Measurements from ENCODE around the gene PCSK5. TPM values are rescaled to one million over a fixed set of nuclear protein-coding genes. Genes with fewer than 3 reads are reported as not detected.

PCSK5 gene
- total RNA-seq, 4 donors from 2014 or later = 22.0 to 37.4 (median 27.8) TPM

DNA sequence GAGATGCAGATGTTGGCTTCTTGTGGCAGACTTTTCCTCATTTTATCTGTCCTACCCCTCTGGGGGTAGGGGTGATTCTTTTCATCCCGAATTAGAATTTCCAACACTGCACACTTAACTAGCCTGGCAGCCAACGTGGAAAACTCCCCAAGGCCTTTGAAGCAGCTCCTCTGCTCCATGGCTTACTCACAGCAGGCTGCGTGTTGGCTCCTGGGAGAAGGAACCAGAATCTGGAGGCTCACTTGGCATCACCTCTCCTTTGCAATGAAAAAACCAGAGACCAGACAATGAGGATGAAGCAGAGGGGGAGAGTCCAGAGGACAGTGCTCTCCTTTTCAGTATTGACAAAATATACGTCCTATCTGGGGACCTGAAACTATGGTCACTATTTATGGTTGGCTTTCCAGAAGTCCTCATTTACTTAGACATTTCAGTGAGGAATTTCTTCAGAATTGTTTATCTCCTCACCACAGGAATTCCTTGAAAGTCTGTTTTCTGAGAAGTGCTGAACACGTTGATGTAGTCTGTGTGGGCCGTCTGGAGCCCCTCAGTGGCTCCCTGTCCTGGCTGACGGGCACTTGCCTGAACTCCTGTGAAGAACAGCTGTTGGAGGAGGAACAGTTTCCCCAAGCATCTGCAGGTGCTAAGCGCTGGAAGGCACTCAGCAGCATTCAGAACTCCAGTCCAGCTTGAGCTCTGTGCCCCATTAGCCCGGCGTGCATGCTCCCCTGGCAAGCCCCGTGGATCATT, 272.5 kb downstream of the PCSK5 start:
- Histone ChIP-seq H3K36me3 (peaks cover 0 to 25% (median 14%) of the 10 kb centered on the region in 4 donors), H3K9me3 (no peaks in the 10 kb centered on the region), H3K4me1 (peaks cover 12 to 42% (median 37%) of the 10 kb centered on the region in 4 donors), H3K27me3 (no peaks in the 10 kb centered on the region), H3K4me3 (no peak overlapping the region), H3K27ac (replicated peaks in 1 of 4) (peak overlapping the region in 2 of 4 donors; percentile 43 to 54)
- intact Hi-C loops (cut with DNase I) = loop anchor here (5.0 kb wide), 2 partner anchors 151 to 271 kb away; partner anchors contain the start of gene PCSK5
- 55% methylated on average over 11 of the region's 11 CpGs for WGBS
- TF ChIP-seq EP300 (IDR thresholded peaks at IDR 0.05) (no peak), POLR2A (IDR thresholded peaks at IDR 0.05; ENCODE audit: low read depth) (no peak), POLR2AphosphoS5 (IDR thresholded peaks at IDR 0.05) (no peak)
- TF ChIP-seq, protein P1, sequence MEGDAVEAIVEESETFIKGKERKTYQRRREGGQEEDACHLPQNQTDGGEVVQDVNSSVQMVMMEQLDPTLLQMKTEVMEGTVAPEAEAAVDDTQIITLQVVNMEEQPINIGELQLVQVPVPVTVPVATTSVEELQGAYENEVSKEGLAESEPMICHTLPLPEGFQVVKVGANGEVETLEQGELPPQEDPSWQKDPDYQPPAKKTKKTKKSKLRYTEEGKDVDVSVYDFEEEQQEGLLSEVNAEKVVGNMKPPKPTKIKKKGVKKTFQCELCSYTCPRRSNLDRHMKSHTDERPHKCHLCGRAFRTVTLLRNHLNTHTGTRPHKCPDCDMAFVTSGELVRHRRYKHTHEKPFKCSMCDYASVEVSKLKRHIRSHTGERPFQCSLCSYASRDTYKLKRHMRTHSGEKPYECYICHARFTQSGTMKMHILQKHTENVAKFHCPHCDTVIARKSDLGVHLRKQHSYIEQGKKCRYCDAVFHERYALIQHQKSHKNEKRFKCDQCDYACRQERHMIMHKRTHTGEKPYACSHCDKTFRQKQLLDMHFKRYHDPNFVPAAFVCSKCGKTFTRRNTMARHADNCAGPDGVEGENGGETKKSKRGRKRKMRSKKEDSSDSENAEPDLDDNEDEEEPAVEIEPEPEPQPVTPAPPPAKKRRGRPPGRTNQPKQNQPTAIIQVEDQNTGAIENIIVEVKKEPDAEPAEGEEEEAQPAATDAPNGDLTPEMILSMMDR (IDR thresholded peaks at IDR 0.05) = no peak
- DNase-seq (ENCODE audit: extremely low spot score) = no peak

DNA sequence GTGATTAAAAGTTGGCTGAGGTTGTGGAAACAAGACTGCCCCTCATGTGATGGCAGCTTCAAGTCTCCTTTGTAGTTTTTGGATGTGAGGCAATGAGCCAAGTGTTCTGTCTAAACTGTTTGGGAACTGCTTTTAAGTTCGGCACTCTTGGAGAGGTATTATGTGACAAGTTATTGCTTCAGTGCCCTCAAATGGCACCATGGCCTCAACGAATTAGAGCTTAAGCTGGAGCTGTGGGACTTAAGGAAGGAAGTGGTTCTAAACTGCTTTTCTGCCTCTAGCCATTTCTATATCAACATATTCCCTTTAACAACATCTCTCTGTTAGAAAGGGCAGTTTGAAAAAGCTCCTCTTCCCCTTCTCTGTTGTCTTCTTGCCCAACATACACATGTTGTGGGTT, 276.1 kb downstream of the PCSK5 start:
- Histone ChIP-seq H3K27ac (replicated peaks in 1 of 4) (peak overlapping the region in 1 of 4 donors; percentile 14), H3K4me1 (peaks cover 6 to 33% (median 27%) of the 10 kb centered on the region in 4 donors), H3K27me3 (no peaks in the 10 kb centered on the region), H3K36me3 (peaks cover 14 to 30% (median 23%) of the 10 kb centered on the region in 4 donors), H3K9me3 (no peaks in the 10 kb centered on the region), H3K4me3 (no peak overlapping the region)
- 5% methylated on average over 2 of the region's 2 CpGs for WGBS
- DNase-seq (ENCODE audit: extremely low spot score) = no peak
- TF ChIP-seq POLR2A (IDR thresholded peaks at IDR 0.05; ENCODE audit: low read depth) = no peak
- no peak for TF ChIP-seq EP300 (IDR thresholded peaks at IDR 0.05)
- intact Hi-C loops (cut with DNase I) = no loop called here

DNA sequence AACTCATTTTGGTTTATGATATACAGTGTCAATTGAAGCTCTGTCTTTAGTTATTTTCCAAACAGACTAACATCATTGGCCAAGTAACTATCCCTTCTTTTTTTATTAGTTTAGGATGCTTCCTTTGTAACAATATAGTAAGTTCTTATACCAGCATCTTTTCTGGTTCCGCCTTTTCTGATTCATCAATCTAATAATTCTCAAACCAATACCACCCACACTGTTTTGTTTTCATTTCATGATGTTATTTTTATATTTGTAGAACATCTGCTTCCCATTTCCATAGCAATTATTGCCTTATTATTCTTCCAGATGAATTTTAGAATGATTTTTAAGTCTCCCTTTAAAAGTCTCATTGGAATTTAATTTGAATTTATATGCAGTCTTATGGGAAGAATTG, 285.7 kb downstream of the PCSK5 start:
- no peaks in the 10 kb centered on the region for H3K9me3 ChIP-seq
- no peak for DNase-seq (ENCODE audit: extremely low spot score)
- H3K4me3 ChIP-seq = no peak overlapping the region
- no peaks in the 10 kb centered on the region for H3K27me3 ChIP-seq
- H3K27ac ChIP-seq (replicated peaks in 1 of 4) = no peak overlapping the region
- 83% methylated on average over 1 of the region's 1 CpG for WGBS
- intact Hi-C loops (cut with DNase I) = no loop called here
- peaks cover 0 to 10% (median 4%) of the 10 kb centered on the region in 4 donors for H3K4me1 ChIP-seq
- TF ChIP-seq POLR2A (IDR thresholded peaks at IDR 0.05; ENCODE audit: low read depth) = no peak
- no peak for TF ChIP-seq POLR2AphosphoS5 (IDR thresholded peaks at IDR 0.05)
- TF ChIP-seq, protein P1 (IDR thresholded peaks at IDR 0.05) = no peak
- TF ChIP-seq EP300 (IDR thresholded peaks at IDR 0.05) = no peak
- peaks cover 1 to 18% (median 6%) of the 10 kb centered on the region in 4 donors for H3K36me3 ChIP-seq

DNA sequence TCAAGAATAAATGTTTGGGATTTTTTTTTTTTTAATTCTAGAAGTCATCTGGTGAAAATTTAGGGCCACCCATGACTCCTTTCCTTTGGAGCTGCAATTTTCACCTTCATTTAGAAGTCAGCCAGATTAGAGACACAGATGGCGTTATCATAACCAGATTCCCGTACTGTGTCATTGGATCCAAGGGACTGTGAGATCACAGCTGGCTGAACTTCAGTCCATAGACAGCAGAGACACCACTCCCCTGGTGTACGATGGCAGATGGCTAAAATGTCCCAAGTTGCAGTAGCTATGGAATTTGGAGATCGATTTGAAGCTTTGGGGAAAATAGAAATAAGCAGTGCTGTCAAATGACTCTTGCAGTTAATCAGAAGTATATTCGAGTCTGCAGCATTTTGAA, 287.5 kb downstream of the PCSK5 start:
- H3K4me3 ChIP-seq = no peak overlapping the region
- H3K9me3 ChIP-seq = no peaks in the 10 kb centered on the region
- WGBS = 83% methylated on average over 5 of the region's 5 CpGs
- intact Hi-C loops (cut with DNase I) = no loop called here
- peaks cover 0 to 10% (median 4%) of the 10 kb centered on the region in 4 donors for H3K4me1 ChIP-seq
- H3K36me3 ChIP-seq = peaks cover 6 to 29% (median 11%) of the 10 kb centered on the region in 4 donors
- DNase-seq (ENCODE audit: extremely low spot score) = no peak
- no peak for TF ChIP-seq POLR2A (IDR thresholded peaks at IDR 0.05; ENCODE audit: low read depth)
- TF ChIP-seq, protein P1 (IDR thresholded peaks at IDR 0.05) = no peak
- TF ChIP-seq EP300 (IDR thresholded peaks at IDR 0.05) = no peak
- no peak for TF ChIP-seq POLR2AphosphoS5 (IDR thresholded peaks at IDR 0.05)
- H3K27me3 ChIP-seq = no peaks in the 10 kb centered on the region
- H3K27ac ChIP-seq (replicated peaks in 1 of 4) = no peak overlapping the region

DNA sequence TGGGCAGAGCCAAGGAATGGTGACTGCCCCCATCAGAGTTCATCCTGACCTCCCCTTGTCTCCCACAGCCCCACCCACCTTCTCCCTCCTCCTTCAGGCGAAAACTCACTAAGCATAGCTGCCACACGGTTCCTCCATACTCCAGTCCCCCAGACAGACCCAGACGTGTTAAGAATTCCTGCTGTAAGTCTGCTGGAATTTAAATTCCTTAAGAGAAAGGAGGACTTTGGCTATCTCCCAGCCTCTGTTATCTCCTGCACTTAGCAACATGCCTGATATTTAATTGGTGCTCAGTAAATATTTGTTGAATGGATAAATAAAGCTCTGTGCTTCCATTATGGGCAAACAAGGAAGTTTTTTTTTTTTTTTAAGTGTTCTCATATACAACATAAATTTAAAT, 290.1 kb downstream of the PCSK5 start:
- no peak overlapping the region for H3K27ac ChIP-seq (replicated peaks in 1 of 4)
- peaks cover 0 to 10% (median 6%) of the 10 kb centered on the region in 4 donors for H3K4me1 ChIP-seq
- H3K27me3 ChIP-seq = no peaks in the 10 kb centered on the region
- TF ChIP-seq POLR2A (IDR thresholded peaks at IDR 0.05; ENCODE audit: low read depth) = no peak
- intact Hi-C loops (cut with DNase I) = no loop called here
- no peak for DNase-seq (ENCODE audit: extremely low spot score)
- H3K36me3 ChIP-seq = peaks cover 6 to 49% (median 13%) of the 10 kb centered on the region in 4 donors
- no peaks in the 10 kb centered on the region for H3K9me3 ChIP-seq
- H3K4me3 ChIP-seq = no peak overlapping the region
- WGBS = 26% methylated on average over 3 of the region's 3 CpGs
